ENCODE data around the gene ETV1.

The ETV1 gene

DNA sequence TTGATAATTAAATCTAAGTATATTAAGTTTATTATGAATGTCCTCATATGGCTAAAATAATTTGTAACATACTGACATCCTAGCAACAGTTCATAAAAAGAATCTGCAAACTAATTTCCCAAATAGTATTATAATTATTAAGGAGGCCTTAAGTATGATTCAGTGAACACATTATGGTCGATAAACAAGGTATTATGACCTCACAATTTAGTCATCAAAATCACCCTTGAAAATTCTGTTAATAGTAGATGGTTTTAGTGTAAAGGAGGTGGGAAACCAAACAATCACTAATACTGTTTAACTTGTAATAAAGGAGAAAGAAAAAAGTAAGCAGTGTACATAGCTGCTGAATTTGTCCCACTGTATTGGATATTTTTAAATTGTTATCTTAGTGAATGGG, 2.1 kb downstream of the ETV1 start:
- DNase-seq, result no peak

DNA sequence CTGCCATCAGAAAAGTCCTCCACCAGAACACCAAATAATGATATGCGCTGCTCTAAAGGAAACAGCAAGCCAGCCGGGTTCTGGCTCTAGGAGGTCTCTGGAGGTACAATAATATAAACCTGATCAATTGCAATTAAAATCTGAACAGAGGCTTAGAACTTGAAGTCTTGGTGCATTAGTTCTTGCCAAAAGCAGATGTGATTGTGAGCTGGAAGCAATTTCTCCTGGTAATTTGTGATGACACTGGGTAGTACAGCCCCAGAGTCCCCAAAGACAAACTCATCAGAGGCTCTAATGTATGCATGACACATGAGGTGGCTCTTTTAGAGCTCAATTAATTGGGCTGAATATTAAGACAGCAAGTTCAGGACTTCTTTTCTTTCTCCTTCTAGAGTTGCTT, 3.3 kb downstream of the ETV1 start:
- DNase-seq, result no peak

DNA sequence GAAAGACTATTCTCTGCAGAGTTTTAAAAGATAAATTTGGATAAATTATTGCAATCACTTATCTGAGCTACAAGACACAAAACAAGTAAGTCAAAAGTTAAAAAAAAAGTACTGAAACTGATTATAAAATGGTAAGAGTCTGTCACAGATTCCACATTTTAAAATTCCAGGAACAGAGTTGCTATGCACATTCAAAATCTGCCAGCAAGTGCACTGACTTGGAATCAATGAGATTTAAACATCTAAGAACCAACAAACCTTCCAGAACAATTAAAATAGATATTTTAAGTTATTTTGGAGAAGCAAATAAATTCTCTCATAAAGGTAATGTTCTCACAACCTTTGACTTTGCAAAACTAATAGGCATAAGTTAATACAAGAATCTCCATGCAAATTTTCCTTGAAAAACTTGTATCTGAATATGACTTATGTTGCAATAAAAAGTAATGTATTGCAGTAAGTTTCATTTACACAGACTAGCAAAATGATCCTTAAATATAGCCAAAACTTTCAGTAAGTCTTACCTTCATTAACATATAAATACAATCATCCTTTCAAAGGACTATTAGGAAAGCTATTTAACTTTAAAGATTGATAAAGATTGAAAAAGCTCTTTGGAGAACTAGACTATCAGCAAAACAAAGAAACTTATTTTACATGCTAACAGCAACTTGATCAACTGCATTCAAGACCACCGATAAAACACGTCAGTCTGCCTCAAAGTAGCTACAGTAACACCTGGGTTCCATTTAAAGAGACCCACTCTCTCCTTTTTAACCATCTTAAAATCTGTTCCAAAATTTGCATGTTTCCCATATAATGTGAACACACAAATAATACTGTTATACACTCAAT, 4.4 kb downstream of the ETV1 start:
- DNase-seq, result no peak

DNA sequence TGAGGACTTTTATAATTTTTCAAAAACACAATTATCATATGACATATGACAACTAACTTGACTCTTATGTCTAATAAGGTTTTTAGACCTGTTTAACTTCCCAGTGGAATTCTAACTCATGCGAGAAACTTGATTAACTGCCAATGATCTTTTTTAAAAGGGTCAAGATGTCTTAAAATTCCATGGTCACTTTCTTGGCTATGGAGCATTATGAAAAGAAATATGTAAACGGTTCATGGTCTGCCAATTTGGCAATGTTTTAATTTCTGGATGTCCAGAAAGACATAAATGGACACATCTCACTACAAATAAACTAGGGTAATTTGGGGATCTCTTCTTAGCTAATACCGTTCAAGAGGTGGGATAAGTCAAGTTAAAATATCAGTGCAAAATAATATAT, 5.4 kb downstream of the ETV1 start:
- no peak for DNase-seq

DNA sequence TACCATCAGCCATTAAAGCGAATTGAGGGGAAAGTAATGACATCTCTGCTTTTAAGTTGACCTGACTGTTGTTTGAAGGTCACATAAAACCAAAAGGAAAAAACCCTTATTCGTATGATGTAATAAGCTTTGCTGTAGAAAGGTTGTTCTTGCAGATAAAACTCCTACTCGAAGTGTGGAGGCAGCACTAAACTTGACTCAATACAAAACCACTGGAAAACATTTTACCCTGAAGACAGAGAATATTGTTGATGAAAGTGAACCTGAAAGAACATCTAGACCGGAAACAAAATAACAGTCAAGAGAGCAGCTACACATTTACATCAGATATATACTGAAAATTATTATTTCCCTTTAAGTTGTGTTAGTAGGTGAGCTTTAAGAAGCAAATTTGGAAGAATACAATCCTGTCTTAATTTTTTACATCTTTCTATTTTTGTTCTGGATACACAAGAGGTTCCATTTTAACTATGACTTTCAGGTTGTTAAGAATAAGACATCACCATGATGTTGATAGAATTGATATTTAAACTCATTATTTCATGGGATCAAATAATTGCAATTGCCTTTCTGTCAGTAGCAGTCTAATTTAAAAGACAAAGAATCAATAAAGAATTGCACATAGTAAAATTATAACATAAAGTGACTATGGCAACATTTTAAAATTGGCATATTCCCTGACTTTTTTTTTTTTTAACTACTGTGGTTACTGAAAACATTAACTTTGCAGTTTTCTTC, 6.4 kb downstream of the ETV1 start:
- no peak for DNase-seq

DNA sequence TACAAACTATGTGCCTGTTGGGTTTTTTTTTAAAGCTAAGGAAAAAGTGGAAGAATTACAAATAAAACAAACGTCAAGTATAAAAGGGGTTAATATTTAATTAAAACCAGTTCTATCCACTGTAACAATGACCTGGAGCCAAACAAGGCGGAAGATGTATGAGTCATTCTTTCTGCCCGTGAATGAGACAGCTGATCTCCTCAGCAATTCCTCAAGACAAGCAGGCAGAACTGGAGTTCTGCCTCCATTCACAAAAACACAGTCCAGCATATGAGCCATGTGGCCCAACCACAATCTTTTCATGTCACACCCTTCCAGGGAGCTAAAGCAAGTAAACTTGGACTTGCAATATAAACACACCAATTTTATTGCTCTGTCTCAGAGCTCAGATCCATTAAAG, 8.4 kb downstream of the ETV1 start:
- DNase-seq, result peak in 3 of 56 donors; percentile 2 to 10 (median 8)

DNA sequence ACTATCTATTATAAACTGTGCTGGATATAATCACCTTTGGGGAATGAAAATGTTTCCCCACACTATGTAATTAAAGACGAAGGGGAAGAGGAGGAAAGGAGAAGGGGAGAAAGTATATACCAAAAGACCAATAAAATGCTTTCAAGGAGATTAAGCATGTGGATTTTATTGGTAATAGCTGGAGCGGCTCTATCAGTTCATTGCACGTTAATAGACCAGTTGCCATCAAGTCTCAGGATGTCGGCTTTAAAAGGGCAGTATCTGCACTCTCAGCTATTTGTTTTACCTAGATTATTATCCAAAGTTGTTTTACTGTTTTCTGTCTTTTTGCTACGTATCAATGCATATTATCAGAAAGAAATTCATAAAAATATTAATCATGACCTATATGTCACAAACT, 9.0 kb downstream of the ETV1 start:
- DNase-seq, result no peak

DNA sequence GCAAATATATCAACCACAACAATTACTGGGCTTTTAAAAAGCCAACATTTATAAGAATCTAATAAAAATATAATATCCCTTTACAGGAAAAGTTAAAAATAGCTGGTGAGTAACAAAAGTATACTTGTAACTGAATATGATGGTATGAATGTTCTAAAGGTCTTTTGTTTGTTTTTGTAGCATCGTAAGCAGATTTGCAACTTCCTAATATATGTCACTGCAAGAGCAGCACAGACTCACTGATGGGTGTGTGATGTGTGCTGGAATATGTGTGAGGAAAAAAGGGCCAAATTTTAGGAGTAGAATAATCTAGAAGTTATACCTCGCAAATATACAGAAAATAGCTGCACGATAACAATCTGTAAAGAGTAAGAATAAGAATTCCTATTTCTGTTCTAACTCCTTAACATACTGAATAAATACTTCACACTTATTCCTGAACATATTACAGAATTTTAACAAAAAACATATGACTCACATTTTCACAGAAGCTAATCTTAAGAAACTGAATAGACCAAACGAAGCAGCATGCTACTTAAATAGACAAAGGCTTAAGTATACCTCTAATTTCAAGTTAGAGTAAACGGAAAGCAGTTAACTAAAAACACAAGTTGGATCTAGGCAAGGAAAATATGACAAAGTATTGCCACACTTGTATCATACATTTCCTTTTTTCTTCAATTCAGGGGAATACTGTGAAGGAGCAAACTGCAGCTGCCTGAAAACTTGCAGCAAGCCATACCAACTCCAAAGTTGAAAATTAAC, 9.6 kb downstream of the ETV1 start:
- DNase-seq, result no peak

DNA sequence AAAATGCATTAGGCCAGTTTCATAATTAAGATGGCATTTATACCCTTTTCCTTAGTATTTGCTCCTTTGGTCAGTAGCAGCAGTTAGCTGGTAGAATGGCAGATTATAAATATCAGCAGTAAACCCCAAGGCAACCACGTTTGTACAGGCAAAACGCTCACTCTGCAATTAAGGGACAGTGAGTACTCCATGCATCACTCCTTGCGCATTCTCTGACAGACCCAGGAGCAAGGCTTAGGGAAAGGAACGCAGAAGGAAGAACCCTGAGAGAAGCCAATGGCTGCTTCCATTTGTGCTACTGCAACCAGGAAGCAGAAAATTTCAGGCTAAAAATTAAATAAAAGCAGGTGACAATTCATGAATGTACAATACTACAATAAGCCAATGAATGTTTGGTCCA, 12.9 kb downstream of the ETV1 start:
- DNase-seq, result no peak

DNA sequence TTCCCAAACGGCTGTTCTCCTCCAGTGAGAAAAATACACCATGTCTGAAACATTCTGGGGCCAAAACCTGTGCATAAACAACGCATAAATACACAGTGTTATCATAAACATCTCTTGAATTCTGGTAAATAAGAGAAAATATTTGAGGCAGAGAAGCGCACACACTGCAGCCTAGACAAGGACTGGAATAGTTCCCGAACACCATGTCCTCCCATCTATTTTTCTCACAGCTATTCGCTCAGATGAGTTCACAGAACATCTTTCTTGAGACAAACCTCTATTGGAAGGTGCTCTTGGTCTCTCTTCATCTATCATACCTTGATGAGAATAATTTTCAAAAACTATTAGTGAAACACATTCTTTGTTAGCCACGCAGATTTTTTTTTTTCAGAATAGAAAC, 24.4 kb downstream of the ETV1 start:
- no peak for DNase-seq

DNA sequence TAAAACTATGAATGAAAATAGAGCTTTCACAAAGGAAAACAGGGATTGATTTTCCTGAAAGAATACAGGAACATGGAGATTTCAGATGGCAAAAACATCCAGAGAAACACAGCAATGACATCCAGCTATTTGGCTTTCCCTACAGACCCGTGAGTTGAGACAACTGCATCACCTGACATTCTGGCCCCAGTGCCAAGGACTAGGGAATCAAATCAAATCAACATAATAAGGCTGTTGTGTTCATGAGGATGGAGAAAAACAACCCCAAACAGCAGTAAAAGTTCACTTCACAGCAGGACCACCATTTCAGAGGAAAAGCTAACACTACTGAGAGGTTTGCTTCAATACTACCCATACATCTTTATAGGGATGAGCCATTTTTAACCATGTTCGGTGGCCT, 25.5 kb downstream of the ETV1 start:
- no peak for DNase-seq

DNA sequence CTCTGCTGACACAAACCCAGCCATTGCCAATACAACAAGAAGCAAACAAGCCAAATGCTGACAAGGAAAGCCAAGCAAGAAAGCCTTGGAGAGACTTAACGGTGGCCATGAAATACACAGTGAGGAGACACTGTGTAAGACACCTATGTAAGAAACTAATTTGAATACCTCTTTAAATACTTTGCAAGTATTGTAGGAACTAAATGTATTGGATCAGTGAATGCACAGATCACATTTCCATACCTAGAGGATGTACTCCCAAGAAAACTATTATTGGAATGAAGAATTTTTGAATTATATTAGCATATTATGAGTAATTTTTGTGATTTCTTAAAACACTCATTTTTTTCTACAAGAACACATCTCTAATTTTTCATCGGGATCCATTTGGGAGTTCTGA, 34.0 kb downstream of the ETV1 start:
- no peak for DNase-seq

DNA sequence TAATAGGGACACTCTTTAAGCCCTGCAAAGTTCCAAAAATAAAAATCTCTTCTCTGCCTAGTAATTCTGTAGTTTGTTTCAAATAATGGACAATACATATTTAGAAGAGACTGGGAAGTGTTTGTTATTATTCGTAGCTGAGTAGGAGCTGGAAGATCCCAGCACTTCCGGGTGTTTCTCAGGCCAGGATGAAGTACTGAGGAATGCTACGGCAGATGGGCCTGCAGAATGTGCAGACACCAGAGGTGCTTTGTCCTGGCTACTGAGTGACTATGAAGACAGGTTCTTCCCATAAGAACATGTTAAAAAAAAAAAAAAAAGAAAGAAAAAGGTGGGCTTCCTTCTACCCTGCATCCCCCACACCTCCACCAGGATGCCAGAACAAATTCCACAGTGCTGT, 36.1 kb downstream of the ETV1 start:
- no peak for DNase-seq

DNA sequence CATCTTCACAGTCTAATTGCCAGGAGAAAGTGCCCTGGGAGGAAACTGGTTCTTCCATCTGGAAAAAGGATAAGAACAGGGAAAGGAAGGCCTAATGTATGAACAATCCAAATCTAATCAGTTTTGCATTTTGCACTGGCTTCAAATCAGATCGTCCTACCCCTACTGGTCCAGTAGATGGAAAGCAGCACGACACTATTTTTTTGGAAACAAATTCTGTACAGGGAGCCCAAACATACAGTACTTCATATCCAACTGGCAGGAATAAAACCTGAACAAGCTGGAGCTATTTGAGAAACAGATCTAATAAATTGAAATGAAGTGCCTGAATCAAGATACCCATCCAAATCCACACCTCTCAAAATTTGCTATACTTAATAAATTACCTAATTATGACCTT, 36.5 kb downstream of the ETV1 start:
- DNase-seq, result no peak

DNA sequence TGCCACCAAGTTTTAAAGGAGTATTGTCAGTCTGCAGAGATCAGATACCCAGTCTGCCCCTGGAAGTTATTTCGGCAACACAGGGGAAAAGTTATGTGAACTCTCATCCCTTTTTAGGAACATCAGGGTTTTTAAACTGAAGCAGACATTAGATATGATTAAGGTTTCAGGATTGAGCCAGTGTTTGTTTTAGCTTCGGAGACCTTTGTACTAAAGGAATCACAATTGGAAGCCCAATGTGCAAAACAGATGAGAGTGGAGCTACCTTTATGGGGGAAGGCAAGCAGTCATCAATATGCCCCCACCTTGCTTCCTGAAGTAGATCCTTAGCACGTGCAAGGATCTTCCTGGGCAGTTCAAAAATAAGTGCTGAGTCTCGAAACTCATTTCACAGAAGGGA, 39.5 kb downstream of the ETV1 start:
- no peak for DNase-seq

DNA sequence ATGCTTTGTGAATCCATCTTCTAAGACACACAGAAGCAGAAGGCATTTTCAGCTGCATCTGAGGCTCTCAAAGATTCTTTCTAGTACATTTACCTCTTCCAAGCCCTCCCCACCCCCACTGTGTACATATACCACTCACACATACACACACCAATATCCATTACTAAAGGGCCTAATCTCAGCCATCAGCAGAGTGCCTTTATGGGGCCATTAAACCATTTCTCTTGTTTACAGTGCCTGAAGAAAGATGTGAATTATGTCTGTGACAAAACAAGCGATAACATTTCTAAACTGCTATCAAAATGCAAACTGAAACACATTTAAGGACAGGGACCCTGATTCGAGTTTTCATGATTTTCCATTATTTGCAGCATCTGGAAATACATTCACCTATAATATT, 40.0 kb downstream of the ETV1 start:
- DNase-seq, result no peak

DNA sequence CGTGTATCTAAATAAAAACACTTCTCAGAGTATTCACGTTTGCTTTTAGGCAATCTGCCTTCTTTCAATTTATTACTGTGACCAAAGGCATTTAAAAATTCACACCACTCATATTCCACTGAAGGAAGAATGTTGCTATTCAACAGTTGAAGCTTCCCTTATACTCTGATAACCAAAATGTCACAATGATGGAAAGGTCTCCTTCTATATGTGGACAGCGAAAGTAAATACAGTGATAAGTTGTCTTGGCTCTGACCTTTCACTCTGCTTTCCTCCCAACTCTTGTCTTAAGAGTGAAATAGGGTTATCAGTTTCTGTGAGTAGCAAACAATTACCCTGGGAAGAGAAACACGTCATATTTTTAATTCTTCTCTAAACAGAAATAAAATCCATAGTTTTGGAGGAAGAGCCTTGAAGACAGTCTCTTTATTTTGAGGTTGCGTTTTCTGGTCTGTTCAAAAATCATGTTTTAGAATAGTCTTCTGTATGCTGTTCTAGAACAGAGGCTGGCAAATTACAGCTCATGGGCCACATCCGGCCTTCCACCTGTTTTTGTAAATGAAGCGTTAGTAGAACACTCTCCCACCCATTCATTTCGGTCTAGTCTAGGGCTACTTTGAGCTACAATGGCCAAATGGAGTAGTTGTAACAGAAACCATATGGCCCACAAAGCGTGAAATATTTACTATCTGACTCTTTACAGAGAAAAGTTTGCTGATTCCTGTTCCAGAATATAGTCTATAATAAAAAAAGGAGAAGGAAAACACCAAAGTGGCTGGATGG, 41.3 kb downstream of the ETV1 start:
- DNase-seq, result no peak

DNA sequence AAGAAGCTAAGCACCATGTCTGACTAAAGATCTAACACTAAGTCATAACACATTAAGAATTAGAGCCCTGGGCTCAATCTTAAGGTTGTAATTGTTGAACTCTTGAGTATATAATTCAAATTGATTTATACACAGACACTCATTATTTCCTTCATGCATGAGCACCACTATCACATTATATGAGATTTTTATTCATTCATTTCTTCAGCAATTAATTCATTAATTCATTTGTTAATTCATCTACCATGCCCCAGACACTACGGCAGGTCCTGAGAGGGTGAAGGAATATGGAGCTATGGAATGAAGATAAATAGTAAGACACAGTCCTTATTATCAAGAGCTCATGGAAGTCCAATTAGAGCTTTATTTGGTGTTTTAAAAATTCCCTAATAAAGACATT, 41.9 kb downstream of the ETV1 start:
- DNase-seq, result no peak

DNA sequence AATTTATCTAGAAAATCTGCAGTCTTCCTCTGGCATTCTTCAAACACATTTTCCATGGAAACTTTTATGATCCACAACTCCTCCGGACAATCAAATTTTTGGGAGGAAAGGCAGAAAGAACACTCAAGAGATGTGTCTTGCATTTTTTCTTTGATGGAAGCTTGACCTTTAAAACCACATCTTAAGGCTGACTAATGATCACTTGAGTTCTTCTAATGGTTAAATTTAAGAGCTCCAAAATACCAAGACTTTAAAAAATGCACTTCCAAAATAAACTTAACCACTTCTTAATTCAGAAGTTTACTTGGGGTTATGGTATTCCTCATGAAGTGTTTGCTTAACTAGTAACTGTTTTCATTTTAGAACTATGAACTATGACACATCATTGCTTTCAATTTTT, 43.3 kb downstream of the ETV1 start:
- no peak for DNase-seq

DNA sequence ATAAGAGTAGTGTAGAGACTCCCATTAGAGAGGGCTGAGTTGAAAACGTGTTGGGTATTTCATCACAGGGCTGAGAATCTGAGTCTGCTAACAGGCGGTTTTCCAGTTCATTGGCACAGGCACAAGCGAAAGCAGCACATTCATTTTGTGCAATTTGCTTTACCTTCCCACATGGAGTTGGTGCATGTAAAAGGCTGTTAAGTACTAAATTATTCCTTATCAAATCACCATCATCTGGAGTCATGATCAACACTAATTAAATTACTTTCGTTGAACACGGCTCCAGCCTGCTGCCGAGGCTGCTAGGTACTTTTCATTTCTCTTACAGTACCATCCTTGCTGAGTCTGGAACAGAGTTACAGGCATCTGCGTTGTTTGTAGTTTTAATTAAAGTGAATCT, 43.8 kb downstream of the ETV1 start:
- peak in 2 of 56 donors; percentile 12 to 43 for DNase-seq

DNA sequence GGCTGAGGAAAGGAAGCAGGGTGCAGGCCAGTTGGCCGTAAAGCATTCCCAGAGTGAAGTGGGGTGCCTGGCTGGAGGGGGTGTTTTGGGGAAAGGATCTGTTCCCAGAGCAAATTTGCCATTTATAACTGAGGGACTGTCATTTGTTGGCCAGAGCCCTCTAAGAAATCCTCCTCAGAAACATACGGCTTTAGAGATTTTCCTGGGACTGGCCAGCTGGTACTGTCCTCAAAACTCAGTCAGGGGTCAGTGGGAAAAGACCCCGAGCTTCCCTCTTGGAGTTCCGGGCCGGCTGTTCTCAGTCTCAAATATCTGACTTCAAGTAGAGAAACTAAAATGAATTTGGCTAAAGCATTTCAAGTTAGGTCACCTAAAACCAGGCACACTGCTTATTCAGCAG, 55.9 kb downstream of the ETV1 start:
- no peak for DNase-seq

Measured in nucleus accumbens (tissue), 56 donors.